GM23338 (cell line): ENCODE data around the gene EBNA1BP2.

Experiments
- EZH2 ChIP-seq: fragments of 200-600 bp; sonication (generic); IDR thresholded peaks from one replicate; pipeline ENCODE4 v1.8.0; 2017; ENCODE audit warnings: antibody characterized with exemption, mild to moderate bottlenecking, low read depth; ENCODE audit not compliant: unreplicated experiment
- EZH2phosphoT487 ChIP-seq: fragments of 200-600 bp; sonication (generic); IDR thresholded peaks from one replicate; pipeline ENCODE4 v1.8.1; 2018; ENCODE audit warnings: antibody characterized with exemption; ENCODE audit not compliant: unreplicated experiment
- TF ChIP-seq, protein P1 (sequence below), 2 experiments: fragments of 200-600 bp in 1 of 2; sonication (generic) in 1 of 2; conservative IDR thresholded peaks; 2 replicates each; pipeline versions ENCODE4 v1.5.1 to v1.6.1; 2016 to 2017; ENCODE audit warnings: antibody characterized with exemption in 2 of 2, low read depth in 2 of 2, mild to moderate bottlenecking in 2 of 2, moderate library complexity in 1 of 2
- TF ChIP-seq, protein P2 (sequence below): IDR thresholded peaks from 2 replicates; pipeline ENCODE4 v1.6.1; 2016; ENCODE audit warnings: antibody characterized with exemption

DNA sequence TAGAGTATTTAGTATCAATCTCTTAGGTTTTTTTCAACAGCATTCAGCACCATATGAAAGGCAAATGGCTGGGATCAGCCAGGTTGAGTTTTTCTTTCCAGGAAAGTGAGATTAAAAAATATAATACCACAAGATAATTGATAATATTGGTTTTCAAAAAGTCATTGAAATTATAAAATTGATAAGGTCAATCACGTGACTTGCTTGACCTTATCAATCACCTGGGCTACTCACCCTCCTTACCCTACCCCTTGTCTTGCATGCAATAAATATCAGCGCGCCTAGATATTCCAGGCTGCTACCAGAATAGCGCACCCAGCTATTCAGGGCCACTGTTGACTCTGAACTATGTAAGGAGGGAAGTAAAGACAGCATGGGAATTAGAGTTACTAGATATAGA, 31.5 kb downstream of the EBNA1BP2 start:
- TF ChIP-seq, protein P1, sequence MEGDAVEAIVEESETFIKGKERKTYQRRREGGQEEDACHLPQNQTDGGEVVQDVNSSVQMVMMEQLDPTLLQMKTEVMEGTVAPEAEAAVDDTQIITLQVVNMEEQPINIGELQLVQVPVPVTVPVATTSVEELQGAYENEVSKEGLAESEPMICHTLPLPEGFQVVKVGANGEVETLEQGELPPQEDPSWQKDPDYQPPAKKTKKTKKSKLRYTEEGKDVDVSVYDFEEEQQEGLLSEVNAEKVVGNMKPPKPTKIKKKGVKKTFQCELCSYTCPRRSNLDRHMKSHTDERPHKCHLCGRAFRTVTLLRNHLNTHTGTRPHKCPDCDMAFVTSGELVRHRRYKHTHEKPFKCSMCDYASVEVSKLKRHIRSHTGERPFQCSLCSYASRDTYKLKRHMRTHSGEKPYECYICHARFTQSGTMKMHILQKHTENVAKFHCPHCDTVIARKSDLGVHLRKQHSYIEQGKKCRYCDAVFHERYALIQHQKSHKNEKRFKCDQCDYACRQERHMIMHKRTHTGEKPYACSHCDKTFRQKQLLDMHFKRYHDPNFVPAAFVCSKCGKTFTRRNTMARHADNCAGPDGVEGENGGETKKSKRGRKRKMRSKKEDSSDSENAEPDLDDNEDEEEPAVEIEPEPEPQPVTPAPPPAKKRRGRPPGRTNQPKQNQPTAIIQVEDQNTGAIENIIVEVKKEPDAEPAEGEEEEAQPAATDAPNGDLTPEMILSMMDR (conservative IDR thresholded peaks at IDR 0.05; ENCODE audit: low read depth in 2 of 2), result no peak
- TF ChIP-seq, protein P2, sequence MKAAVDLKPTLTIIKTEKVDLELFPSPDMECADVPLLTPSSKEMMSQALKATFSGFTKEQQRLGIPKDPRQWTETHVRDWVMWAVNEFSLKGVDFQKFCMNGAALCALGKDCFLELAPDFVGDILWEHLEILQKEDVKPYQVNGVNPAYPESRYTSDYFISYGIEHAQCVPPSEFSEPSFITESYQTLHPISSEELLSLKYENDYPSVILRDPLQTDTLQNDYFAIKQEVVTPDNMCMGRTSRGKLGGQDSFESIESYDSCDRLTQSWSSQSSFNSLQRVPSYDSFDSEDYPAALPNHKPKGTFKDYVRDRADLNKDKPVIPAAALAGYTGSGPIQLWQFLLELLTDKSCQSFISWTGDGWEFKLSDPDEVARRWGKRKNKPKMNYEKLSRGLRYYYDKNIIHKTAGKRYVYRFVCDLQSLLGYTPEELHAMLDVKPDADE, result no peak
- TF ChIP-seq EZH2, result no peak
- no peak for TF ChIP-seq EZH2phosphoT487
